Measurements from ENCODE around the gene NLGN4Y. TPM values are rescaled to one million over a fixed set of nuclear protein-coding genes. Genes with fewer than 3 reads are reported as not detected.

The NLGN4Y gene
- total RNA-seq, 1 donor, result 33.3 TPM

- Histone ChIP-seq H3K4me1 (ENCODE audit: insufficient read depth, low read length) (no peaks in the 10 kb centered on the region), H2AFZ (ENCODE audit: low read length) (no peak overlapping the region), H3K4me3 (ENCODE audit: insufficient read depth, low read length) (no peak overlapping the region), H3K27ac (ENCODE audit: low read depth, low read length) (no peak overlapping the region), H3K36me3 (ENCODE audit: insufficient read depth, low read length) (no peaks in the 10 kb centered on the region), H4K20me1 (ENCODE audit: insufficient read depth, low read length) (no peaks in the 10 kb centered on the region), H3K4me2 (ENCODE audit: insufficient read depth, low read length) (no peak overlapping the region), H3K27me3 (ENCODE audit: insufficient read depth, low read length) (no peaks in the 10 kb centered on the region), H3K9me3 (ENCODE audit: low read depth, low read length) (no peaks in the 10 kb centered on the region), H3K79me2 (ENCODE audit: insufficient read depth, low read length) (no peaks in the 10 kb centered on the region)
- no peak for DNase-seq (ENCODE audit: insufficient read length, low spot score, missing footprints)
- TF ChIP-seq CTCF (IDR thresholded peaks at IDR 0.05; ENCODE audit: extremely low read depth, low read depth, low read length), result no peak
These were observed 277.8 kb downstream of the NLGN4Y start for GRCh38 chrY:14802125-14802524.

GRCh38 chrY:14804041-14804440 lies 279.7 kb downstream of the NLGN4Y start:
- DNase-seq (ENCODE audit: insufficient read length, low spot score, missing footprints), result no peak
- no peaks in the 10 kb centered on the region for H3K27me3 ChIP-seq (ENCODE audit: insufficient read depth, low read length)
- H4K20me1 ChIP-seq (ENCODE audit: insufficient read depth, low read length), result no peaks in the 10 kb centered on the region
- no peak for TF ChIP-seq CTCF (IDR thresholded peaks at IDR 0.05; ENCODE audit: extremely low read depth, low read depth, low read length)
- no peaks in the 10 kb centered on the region for H3K9me3 ChIP-seq (ENCODE audit: low read depth, low read length)
- no peak overlapping the region for H3K4me3 ChIP-seq (ENCODE audit: insufficient read depth, low read length)
- H3K27ac ChIP-seq (ENCODE audit: low read depth, low read length), result no peak overlapping the region
- no peak overlapping the region for H2AFZ ChIP-seq (ENCODE audit: low read length)
- H3K36me3 ChIP-seq (ENCODE audit: insufficient read depth, low read length), result no peaks in the 10 kb centered on the region
- H3K4me1 ChIP-seq (ENCODE audit: insufficient read depth, low read length), result no peaks in the 10 kb centered on the region
- no peak overlapping the region for H3K4me2 ChIP-seq (ENCODE audit: insufficient read depth, low read length)
- no peaks in the 10 kb centered on the region for H3K79me2 ChIP-seq (ENCODE audit: insufficient read depth, low read length)

- no peak overlapping the region for H3K4me3 ChIP-seq (ENCODE audit: insufficient read depth, low read length)
- H3K4me1 ChIP-seq (ENCODE audit: insufficient read depth, low read length), result no peaks in the 10 kb centered on the region
- H2AFZ ChIP-seq (ENCODE audit: low read length), result no peak overlapping the region
- H3K9me3 ChIP-seq (ENCODE audit: low read depth, low read length), result no peaks in the 10 kb centered on the region
- DNase-seq (ENCODE audit: insufficient read length, low spot score, missing footprints), result no peak
- TF ChIP-seq CTCF (IDR thresholded peaks at IDR 0.05; ENCODE audit: extremely low read depth, low read depth, low read length), result no peak
- H3K36me3 ChIP-seq (ENCODE audit: insufficient read depth, low read length), result no peaks in the 10 kb centered on the region
- no peak overlapping the region for H3K4me2 ChIP-seq (ENCODE audit: insufficient read depth, low read length)
- no peaks in the 10 kb centered on the region for H3K27me3 ChIP-seq (ENCODE audit: insufficient read depth, low read length)
- no peaks in the 10 kb centered on the region for H4K20me1 ChIP-seq (ENCODE audit: insufficient read depth, low read length)
- H3K27ac ChIP-seq (ENCODE audit: low read depth, low read length), result no peak overlapping the region
- H3K79me2 ChIP-seq (ENCODE audit: insufficient read depth, low read length), result no peaks in the 10 kb centered on the region
These were observed 294.1 kb downstream of the NLGN4Y start for GRCh38 chrY:14818452-14818851.

- no peaks in the 10 kb centered on the region for H3K4me1 ChIP-seq (ENCODE audit: insufficient read depth, low read length)
- H2AFZ ChIP-seq (ENCODE audit: low read length), result no peak overlapping the region
- no peaks in the 10 kb centered on the region for H3K27me3 ChIP-seq (ENCODE audit: insufficient read depth, low read length)
- no peaks in the 10 kb centered on the region for H4K20me1 ChIP-seq (ENCODE audit: insufficient read depth, low read length)
- no peak for TF ChIP-seq CTCF (IDR thresholded peaks at IDR 0.05; ENCODE audit: extremely low read depth, low read depth, low read length)
- DNase-seq (ENCODE audit: insufficient read length, low spot score, missing footprints), result no peak
- no peak overlapping the region for H3K4me3 ChIP-seq (ENCODE audit: insufficient read depth, low read length)
- no peaks in the 10 kb centered on the region for H3K9me3 ChIP-seq (ENCODE audit: low read depth, low read length)
- H3K79me2 ChIP-seq (ENCODE audit: insufficient read depth, low read length), result no peaks in the 10 kb centered on the region
- H3K4me2 ChIP-seq (ENCODE audit: insufficient read depth, low read length), result no peak overlapping the region
- H3K36me3 ChIP-seq (ENCODE audit: insufficient read depth, low read length), result no peaks in the 10 kb centered on the region
- no peak overlapping the region for H3K27ac ChIP-seq (ENCODE audit: low read depth, low read length)
These were observed 297.9 kb downstream of the NLGN4Y start for GRCh38 chrY:14822201-14822600.
